CD14-positive monocyte (primary cell): ENCODE results near the gene MICAL2. TPM values are rescaled to one million over a fixed set of nuclear protein-coding genes. Genes with fewer than 3 reads are reported as not detected.

Experiments
- DNase-seq, 3 donors: peaks; one replicate each; pipeline ENCODE4 v3.0.0-alpha.2; 2011 to 2022
- H2AFZ ChIP-seq: 2 replicates; pipeline ENCODE4 v1.6.0; 2012; ENCODE audit warnings: mild to moderate bottlenecking, low read depth, low read length, inconsistent platforms; ENCODE audit not compliant: insufficient read depth, poor library complexity, severe bottlenecking
- H3K27ac ChIP-seq, 2 donors: 1 replicate in 1 of 2; 2 replicates in 1 of 2; pipeline ENCODE4 v1.5.1; 2012 to 2013; ENCODE audit warnings: low read length in 2 of 2, control low read depth in 1 of 2, inconsistent platforms in 1 of 2, low read depth in 1 of 2, mild to moderate bottlenecking in 1 of 2
- H3K27me3 ChIP-seq, 2 donors: one replicate each; pipeline versions ENCODE4 v1.6.0 to v1.6.1; 2011 to 2013; ENCODE audit warnings: low read length in 2 of 2; ENCODE audit not compliant: control insufficient read depth in 2 of 2, insufficient read depth in 2 of 2
- H3K36me3 ChIP-seq, 2 donors: replicated peaks in 1 of 2; 1 replicate in 1 of 2; 2 replicates in 1 of 2; pipeline versions ENCODE4 v1.5.1 to v1.6.1; 2012 to 2013; ENCODE audit warnings: low read length in 2 of 2, control low read depth in 1 of 2, inconsistent platforms in 1 of 2, mild to moderate bottlenecking in 1 of 2; ENCODE audit not compliant: insufficient read depth in 2 of 2, control insufficient read depth in 1 of 2
- H3K4me1 ChIP-seq, 2 donors: 1 replicate in 1 of 2; 2 replicates in 1 of 2; pipeline versions ENCODE4 v1.5.1 to v1.6.1; 2012 to 2013; ENCODE audit warnings: low read length in 2 of 2, control low read depth in 1 of 2, inconsistent platforms in 1 of 2, mild to moderate bottlenecking in 1 of 2, moderate library complexity in 1 of 2; ENCODE audit not compliant: insufficient read depth in 2 of 2, control insufficient read depth in 1 of 2
- H3K4me2 ChIP-seq: replicated peaks from 2 replicates; pipeline ENCODE3; 2012; ENCODE audit warnings: low read length, moderate library complexity, mild to moderate bottlenecking; ENCODE audit not compliant: poor library complexity, severe bottlenecking; ENCODE audit errors: extremely low read depth
- H3K4me3 ChIP-seq, 3 experiments: fragments of 200-600 bp in 1 of 3; sonication (generic) in 1 of 3; replicated peaks in 1 of 3; 1 replicate in 2 of 3; 2 replicates in 1 of 3; pipeline ENCODE4 v1.5.1; 2011 to 2013; ENCODE audit warnings: low read length in 3 of 3, mild to moderate bottlenecking in 3 of 3, control low read depth in 2 of 3, low read depth in 2 of 3, inconsistent platforms in 1 of 3, moderate library complexity in 1 of 3
- H3K79me2 ChIP-seq: 2 replicates; pipeline ENCODE4 v1.6.0; 2012; ENCODE audit warnings: mild to moderate bottlenecking, control low read depth, inconsistent platforms, low read length, moderate library complexity; ENCODE audit not compliant: insufficient read depth
- H3K9ac ChIP-seq: 2 replicates; pipeline ENCODE4 v1.6.0; 2017; ENCODE audit warnings: low read length, mild to moderate bottlenecking; ENCODE audit not compliant: insufficient read depth, poor library complexity, severe bottlenecking
- H3K9me3 ChIP-seq, 2 donors: replicated peaks in 1 of 2; 1 replicate in 1 of 2; 2 replicates in 1 of 2; pipeline versions ENCODE4 v1.5.1 to v1.6.1; 2012 to 2013; ENCODE audit warnings: low read length in 2 of 2, control low read depth in 1 of 2; ENCODE audit not compliant: control insufficient read depth in 1 of 2, insufficient read depth in 1 of 2
- H4K20me1 ChIP-seq: 2 replicates; pipeline ENCODE4 v1.6.0; 2012; ENCODE audit warnings: mild to moderate bottlenecking, low read length, control low read depth, moderate library complexity; ENCODE audit not compliant: insufficient read depth
- H3K27ac Mint-ChIP-seq, 7 donors: one replicate each; pipeline ENCODE4 v1.8.0; 2020; ENCODE audit warnings: mild to moderate bottlenecking in 7 of 7, mixed read lengths in 7 of 7, moderate library complexity in 6 of 7, inconsistent platforms in 2 of 7
- H3K27me3 Mint-ChIP-seq, 3 donors: one replicate each; pipeline ENCODE4 v1.8.0; 2021 to 2022; ENCODE audit warnings: low read depth in 3 of 3, mild to moderate bottlenecking in 3 of 3, mixed read lengths in 3 of 3, moderate library complexity in 3 of 3, inconsistent platforms in 1 of 3
- H3K36me3 Mint-ChIP-seq, 2 donors: one replicate each; pipeline ENCODE4 v1.8.0; 2020; ENCODE audit warnings: mixed read lengths in 2 of 2, inconsistent platforms in 1 of 2, mild to moderate bottlenecking in 1 of 2
- H3K4me1 Mint-ChIP-seq: one replicate; pipeline ENCODE4 v1.8.0; 2020; ENCODE audit warnings: mild to moderate bottlenecking, mixed read lengths
- H3K4me3 Mint-ChIP-seq, 2 donors: one replicate each; pipeline ENCODE4 v1.8.0; 2020; ENCODE audit warnings: mild to moderate bottlenecking in 2 of 2, mixed read lengths in 2 of 2, moderate library complexity in 1 of 2
- H3K9me3 Mint-ChIP-seq, 7 donors: one replicate each; pipeline ENCODE4 v1.8.0; 2020 to 2022; ENCODE audit warnings: mixed read lengths in 7 of 7, mild to moderate bottlenecking in 6 of 7, moderate library complexity in 6 of 7, inconsistent platforms in 2 of 7
- CTCF ChIP-seq: fragments of 200-600 bp; IDR thresholded peaks from one replicate; pipeline ENCODE4 v1.8.0; 2022; ENCODE audit warnings: antibody characterized with exemption, mild to moderate bottlenecking
- WGBS: methylation state at CpG from one replicate; pipeline ENCODE4 v1.1.5; 2013; ENCODE audit warnings: missing lambda C conversion rate; ENCODE audit not compliant: insufficient coverage; 5-methylcytosine and 5-hydroxymethylcytosine counted together
- intact Hi-C, 2 donors: fragments of 100-400 bp; cut with micrococcal nuclease; formaldehyde crosslinking; loops; one replicate each; pipeline versions ENCODE4 v1.15.0 to v1.15.1; 2023
- polyA plus RNA-seq, 3 donors: library from polyadenylated mRNA; depleted of rRNA in 1 of 3; unstranded in 2 of 3; stranded (reverse) in 1 of 3; fragments of 300-500 nt in 2 of 3; fragments of >200 nt in 1 of 3; fragmentation: Illumina TruSeq in 2 of 3; gene quantifications; 1 replicate in 2 of 3; 2 replicates in 1 of 3; pipeline ENCODE4 v1.2.3, GENCODE V29; 2012 to 2021
- small RNA-seq: library from RNA; depleted of rRNA; stranded (forward); fragments of <200 nt; gene quantifications from one replicate; pipeline ENCODE3, GENCODE V24; 2012; ENCODE audit warnings: low read depth; ENCODE audit not compliant: insufficient read length

MICAL2 gene
- polyA plus RNA-seq, 3 donors, result 39.8 to 72.5 (median 44.0) TPM

- peaks cover 2 to 8% (median 5%) of the 10 kb centered on the region in 3 donors for H3K27me3 Mint-ChIP-seq
- H4K20me1 ChIP-seq, result no peaks in the 10 kb centered on the region
- no peak overlapping the region for H3K4me3 Mint-ChIP-seq
- no peak overlapping the region for H3K27ac Mint-ChIP-seq
- H3K36me3 Mint-ChIP-seq, result peaks cover 0 to 5% of the 10 kb centered on the region in 2 donors
- H2AFZ ChIP-seq, result no peak overlapping the region
- H3K27ac ChIP-seq, result no peak overlapping the region
- no peak overlapping the region for H3K4me3 ChIP-seq
- intact Hi-C loops, result no loop called here
- H3K4me2 ChIP-seq, result no peak overlapping the region
- WGBS, result no CpG with 5 or more reads among the region's 4 CpGs
- peaks cover 2 to 19% (median 8%) of the 10 kb centered on the region in 7 donors for H3K9me3 Mint-ChIP-seq
- no peaks in the 10 kb centered on the region for H3K27me3 ChIP-seq
- no peak for TF ChIP-seq CTCF
- no peaks in the 10 kb centered on the region for H3K9me3 ChIP-seq
- no peak overlapping the region for H3K9ac ChIP-seq
- no peak for DNase-seq
- no peaks in the 10 kb centered on the region for H3K4me1 Mint-ChIP-seq
- no peaks in the 10 kb centered on the region for H3K79me2 ChIP-seq
- H3K4me1 ChIP-seq, result no peaks in the 10 kb centered on the region
- H3K36me3 ChIP-seq, result no peaks in the 10 kb centered on the region
These were observed 201.7 kb downstream of the MICAL2 start for GRCh38 chr11:12312132-12312531.

Small RNAs within 50 kb of the gene (small RNA-seq; reads per million reads assigned to genes)
- gene MIR6124, result not detected

Other genes starting within 250 kb of the MICAL2 start
- not detected for gene DKK3, start 102.0 kb upstream of the MICAL2 start, polyA plus RNA-seq